ENCODE data around the gene RMRP.

Gene RMRP

DNA sequence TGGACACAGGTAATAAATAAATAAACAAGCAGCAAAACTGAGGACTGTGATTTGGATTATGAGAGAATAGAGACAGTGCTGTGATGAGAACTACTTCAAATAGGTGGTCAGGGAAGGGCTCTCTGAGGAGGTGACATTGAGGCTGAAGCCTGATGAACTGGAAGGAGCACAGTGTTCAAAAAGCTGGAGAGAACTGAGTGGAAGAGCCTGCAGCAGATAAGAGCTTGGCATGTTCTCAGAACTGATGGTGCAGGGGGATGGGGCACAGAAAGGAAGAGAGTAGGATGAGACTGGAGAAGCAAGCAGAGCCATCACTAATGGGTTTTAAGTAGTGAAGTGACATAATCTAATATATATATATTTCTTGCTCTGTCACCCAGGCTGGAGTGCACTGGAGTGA lies 43.1 kb upstream of the RMRP start:
- TF ChIP-seq, protein P1, sequence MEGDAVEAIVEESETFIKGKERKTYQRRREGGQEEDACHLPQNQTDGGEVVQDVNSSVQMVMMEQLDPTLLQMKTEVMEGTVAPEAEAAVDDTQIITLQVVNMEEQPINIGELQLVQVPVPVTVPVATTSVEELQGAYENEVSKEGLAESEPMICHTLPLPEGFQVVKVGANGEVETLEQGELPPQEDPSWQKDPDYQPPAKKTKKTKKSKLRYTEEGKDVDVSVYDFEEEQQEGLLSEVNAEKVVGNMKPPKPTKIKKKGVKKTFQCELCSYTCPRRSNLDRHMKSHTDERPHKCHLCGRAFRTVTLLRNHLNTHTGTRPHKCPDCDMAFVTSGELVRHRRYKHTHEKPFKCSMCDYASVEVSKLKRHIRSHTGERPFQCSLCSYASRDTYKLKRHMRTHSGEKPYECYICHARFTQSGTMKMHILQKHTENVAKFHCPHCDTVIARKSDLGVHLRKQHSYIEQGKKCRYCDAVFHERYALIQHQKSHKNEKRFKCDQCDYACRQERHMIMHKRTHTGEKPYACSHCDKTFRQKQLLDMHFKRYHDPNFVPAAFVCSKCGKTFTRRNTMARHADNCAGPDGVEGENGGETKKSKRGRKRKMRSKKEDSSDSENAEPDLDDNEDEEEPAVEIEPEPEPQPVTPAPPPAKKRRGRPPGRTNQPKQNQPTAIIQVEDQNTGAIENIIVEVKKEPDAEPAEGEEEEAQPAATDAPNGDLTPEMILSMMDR (IDR thresholded peaks at IDR 0.05; ENCODE audit: insufficient read depth, low read depth, low read length, missing control alignments), result no peak
- no peak for DNase-seq (ENCODE audit: low read depth)
- H3K4me3 ChIP-seq (ENCODE audit: low read depth, low read length), result no peak overlapping the region

DNA sequence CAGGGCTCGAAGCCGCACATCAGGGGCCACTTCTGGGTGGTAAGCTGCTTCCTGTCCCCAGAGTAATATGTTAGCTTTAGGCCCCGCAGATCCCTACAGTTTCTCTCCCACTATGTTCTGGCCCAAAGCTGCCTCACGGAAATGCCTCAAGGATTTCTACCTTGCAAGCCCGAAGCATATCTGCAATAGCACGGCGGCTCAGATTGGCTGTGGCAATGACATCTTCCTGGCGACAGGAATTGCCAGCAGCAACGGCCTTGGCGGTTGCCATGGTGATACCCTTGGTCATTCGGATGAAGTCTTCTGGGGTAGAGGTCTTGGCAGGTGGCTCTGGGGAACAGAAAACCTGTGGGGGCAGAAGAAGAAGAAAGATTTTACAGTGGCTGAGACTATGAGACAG lies 42.2 kb upstream of the RMRP start:
- DNase-seq (ENCODE audit: low read depth), result no peak
- H3K4me3 ChIP-seq (ENCODE audit: low read depth, low read length), result no peak overlapping the region
- TF ChIP-seq, protein P1 (IDR thresholded peaks at IDR 0.05; ENCODE audit: insufficient read depth, low read depth, low read length, missing control alignments), result no peak

DNA sequence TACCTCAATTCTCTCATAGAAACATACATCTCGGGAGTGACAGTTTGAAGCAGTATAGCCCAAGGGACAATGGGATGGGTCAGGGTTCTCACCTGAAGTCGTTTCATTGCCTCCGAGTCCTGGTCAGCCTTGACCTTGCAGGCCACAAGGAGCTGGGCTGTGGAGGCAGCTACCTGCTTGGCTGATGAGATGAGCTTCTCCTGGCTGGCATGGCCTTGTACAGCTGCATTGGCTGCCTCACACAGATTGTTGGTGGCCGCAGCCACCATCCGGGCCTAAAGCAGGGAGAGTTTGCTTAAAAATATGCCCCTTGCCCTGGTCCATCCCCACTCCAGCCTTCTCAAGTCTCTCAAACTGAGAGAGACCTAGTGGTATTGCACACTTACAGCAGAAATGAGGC lies 40.4 kb upstream of the RMRP start:
- TF ChIP-seq, protein P1 (IDR thresholded peaks at IDR 0.05; ENCODE audit: insufficient read depth, low read depth, low read length, missing control alignments), result no peak
- no peak overlapping the region for H3K4me3 ChIP-seq (ENCODE audit: low read depth, low read length)
- no peak for DNase-seq (ENCODE audit: low read depth)

DNA sequence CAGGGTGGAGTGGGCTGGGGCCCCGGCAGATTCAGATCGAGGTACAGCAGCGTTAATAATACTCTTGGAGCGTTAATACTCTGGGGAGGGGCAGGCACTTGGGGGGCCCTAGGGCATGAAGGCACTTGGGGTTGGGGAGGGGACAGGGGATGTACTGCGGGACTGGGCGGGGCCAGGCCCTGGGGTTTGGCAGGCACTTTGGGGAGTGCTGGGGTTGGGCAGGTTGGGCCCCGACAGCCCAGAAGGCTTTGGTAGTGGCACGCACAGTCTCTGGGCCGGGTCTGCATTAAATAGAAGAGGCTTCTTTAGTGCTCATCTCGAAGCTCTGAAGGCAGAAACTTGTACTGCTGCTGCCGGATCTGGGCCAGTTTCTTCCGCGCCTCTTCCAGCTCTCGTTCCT lies 39.7 kb upstream of the RMRP start:
- no peak for DNase-seq (ENCODE audit: low read depth)
- H3K4me3 ChIP-seq (ENCODE audit: low read depth, low read length), result no peak overlapping the region
- TF ChIP-seq, protein P1 (IDR thresholded peaks at IDR 0.05; ENCODE audit: insufficient read depth, low read depth, low read length, missing control alignments), result no peak

DNA sequence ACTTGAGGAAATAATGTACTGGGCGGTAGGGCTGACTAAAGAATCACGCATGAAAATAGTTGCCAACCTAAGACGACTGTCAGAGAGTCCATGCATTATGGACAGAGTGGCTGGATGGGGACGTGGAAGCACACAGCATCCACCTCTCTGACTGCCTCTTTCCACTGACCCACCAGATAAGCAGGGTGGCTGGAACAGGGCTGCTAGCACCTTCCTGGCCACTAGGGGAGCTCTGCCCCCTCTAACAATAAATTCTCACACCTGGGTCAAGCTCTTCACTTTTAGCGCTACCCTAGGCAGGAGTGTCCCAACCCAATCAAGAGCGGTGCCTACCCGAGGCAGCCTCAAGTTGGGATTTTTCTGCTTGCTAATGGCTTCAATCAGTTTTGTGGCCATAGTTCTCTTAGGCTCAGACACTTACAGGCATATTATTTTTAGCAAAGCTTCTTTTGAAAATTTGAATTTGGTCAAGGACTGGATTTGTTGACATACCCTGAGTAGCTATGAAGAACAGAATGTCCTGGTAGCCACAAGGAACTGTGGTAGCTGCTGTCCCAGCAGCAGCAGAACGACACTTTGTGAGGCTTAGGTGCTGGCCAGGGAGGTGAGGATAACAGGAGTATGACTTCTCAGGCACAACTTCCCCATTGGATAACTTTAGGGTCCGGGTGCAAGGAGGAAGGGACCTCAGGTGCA lies 38.8 kb upstream of the RMRP start:
- DNase-seq (ENCODE audit: low read depth), result peak; percentile 75
- no peak overlapping the region for H3K4me3 ChIP-seq (ENCODE audit: low read depth, low read length)
- TF ChIP-seq, protein P1 (IDR thresholded peaks at IDR 0.05; ENCODE audit: insufficient read depth, low read depth, low read length, missing control alignments), result peak; percentile 93

DNA sequence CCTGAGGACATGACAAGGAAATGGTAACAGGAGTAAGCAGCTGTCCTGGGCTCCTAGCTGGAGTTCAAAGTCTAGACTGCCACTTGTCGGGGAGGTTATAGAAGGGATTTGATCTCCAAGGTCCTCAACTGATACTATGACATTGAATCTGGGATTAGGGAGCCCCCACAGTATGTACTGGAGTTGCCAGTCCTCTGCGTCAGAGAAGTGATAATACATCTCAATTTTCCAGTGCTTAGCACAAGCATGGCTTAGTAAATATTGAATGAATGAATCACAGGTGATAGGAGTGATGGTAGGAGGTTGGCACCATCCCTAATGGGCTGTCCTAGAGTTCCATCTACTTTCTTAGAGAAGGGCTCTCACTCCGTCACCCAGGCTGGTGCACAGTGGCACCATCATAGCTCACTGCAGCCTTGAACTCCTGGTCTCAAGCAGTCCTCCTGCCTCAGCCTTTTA lies 38.2 kb upstream of the RMRP start:
- TF ChIP-seq, protein P1 (IDR thresholded peaks at IDR 0.05; ENCODE audit: insufficient read depth, low read depth, low read length, missing control alignments), result no peak
- no peak for DNase-seq (ENCODE audit: low read depth)
- no peak overlapping the region for H3K4me3 ChIP-seq (ENCODE audit: low read depth, low read length)

DNA sequence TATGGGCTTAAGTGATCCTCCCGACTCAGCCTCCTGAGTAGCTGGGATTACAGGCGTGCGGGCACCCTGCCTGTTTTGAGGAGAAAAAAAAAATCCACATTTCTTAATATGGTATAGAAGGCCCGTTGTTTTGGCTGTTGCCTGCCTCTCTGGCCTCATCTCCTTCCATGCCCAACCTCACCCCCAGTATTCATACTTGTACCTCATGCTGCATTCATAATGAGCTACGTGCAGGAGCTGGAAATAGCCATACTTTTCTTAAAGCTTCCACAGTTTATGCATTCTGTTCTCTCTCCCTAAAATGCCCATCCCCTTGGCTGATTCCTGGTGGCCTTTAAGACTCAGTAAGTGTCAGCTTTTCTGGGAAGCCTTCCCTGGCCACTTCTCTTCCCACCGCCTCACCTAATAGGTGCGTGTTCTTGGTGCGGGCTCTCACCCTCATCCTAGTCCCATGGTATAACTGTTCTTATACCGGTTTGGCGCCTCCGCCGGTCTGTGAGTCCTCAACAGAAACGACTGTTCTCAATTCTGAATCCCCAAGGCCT lies 34.0 kb upstream of the RMRP start:
- no peak for DNase-seq (ENCODE audit: low read depth)
- TF ChIP-seq, protein P1 (IDR thresholded peaks at IDR 0.05; ENCODE audit: insufficient read depth, low read depth, low read length, missing control alignments), result no peak
- no peak overlapping the region for H3K4me3 ChIP-seq (ENCODE audit: low read depth, low read length)
